Stimulated activated CD8-positive, alpha-beta memory T cell treated with anti-CD3 and anti-CD28 coated beads, Interleukin-7, amount 100 ng/mL, for 1 hour (primary cell): Measurements from ENCODE around the gene RPEL1.
"Not testable (repeated sequence)": the region's sequence is repeated elsewhere in the genome, so short reads cannot be mapped to it uniquely, and the experiment has no call there.

ENCODE experiments used
- DNase-seq, 2 donors: peaks; one replicate each; pipeline ENCODE4 v3.0.0-alpha.2; 2020; ENCODE audit warnings: low read depth in 2 of 2

Gene RPEL1

DNA sequence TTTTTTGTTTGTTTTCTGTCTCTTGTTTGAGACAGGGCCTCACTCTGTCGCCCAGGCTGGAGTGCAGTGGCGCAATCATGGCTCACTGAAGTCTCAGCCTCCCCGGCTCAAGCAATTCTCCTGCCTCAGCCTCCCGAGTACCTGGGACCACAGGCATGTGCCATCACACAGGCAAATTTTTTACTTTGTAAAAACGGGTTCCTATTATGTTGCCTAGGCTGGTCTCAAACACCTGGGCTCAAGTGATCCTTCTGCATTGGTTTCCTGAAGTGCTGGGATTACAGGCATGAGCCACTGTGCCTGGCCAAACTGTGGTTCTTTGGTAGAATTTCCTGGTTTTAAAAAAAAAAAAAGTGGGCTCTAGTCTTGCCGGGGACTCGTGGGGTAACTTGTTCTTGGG, at the start of gene RPEL1:
Gene RPEL1 (plus strand): TSS at position 301 of the 400 bp plus-strand sequence. CDS start 110 bp downstream, outside the sequence.
- not testable (repeated sequence) for DNase-seq

DNA sequence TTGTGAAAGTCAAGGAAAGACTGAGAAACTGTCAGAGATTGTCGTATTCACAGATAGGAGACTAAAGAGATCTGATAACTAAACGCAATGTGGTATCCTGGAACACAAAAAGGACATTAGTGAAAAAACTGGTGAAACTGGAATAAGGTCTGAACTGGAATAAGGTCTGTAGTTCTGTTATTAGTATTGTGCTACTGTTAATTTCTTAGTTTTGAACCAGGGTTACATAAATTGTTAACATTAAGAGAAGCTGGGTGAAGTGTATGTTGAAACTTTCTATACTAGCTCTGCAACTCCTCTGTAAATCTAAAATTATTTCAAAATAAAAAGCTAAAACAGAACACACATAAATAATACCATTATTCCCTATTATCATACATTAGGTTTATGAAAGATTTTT, 49.2 kb upstream of the RPEL1 start:
- no peak for DNase-seq

DNA sequence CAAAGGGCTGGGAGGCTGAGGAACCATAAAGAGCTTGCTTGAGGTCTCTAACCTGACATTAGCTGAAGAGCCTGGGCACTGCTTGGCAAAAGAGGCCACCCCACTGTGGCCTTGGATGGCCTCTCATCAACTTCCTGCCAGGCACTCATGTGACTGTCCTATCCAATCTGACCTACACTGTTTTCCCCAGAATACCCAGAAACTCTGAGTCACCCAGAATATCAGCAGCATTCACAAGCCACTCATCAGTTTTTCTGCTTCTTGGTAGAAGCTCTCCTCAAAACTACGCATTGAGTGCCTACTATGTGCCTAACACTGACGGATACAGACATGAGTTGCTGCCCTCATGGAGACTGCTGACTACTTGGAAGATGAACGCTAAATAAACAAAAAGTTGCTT, 48.5 kb upstream of the RPEL1 start:
- no peak for DNase-seq

DNA sequence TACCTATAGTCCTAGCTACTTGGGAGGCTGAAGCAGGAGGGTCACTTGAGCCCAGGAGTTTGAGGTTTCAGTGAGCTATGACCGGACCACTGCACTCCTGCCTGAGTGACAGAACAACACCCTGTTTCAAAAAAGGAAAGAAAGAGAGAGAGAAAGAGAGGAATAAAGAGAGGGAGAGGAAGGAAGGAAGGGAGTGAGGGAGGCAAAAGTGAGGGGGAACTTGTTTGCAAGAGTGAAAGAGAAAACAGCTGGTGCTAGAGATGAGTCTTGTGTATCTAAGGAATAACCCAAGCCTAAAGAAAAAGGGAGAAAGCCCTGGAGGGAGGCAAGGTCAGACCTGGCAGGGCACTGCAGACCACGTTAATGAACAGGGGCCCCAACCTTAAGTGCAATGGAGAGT, 47.8 kb upstream of the RPEL1 start:
- DNase-seq: no peak

DNA sequence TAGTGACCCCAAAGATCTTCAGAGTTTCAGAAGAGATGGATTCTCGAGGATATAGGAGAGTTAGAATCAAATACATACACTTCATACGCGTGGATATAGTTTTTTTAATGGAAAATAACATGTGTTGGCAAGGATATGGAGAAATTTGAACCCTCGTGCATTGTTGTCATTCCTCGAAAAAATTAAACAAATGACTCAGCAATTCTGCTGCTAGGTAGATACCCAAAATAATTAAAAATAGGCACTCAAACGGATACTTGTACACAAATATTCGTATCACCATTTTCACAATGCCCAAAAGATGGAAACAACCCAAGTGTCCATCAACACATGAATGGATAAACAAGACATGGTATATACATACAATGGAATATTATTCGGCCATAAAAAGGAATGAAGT, 47.0 kb upstream of the RPEL1 start:
- no peak for DNase-seq

DNA sequence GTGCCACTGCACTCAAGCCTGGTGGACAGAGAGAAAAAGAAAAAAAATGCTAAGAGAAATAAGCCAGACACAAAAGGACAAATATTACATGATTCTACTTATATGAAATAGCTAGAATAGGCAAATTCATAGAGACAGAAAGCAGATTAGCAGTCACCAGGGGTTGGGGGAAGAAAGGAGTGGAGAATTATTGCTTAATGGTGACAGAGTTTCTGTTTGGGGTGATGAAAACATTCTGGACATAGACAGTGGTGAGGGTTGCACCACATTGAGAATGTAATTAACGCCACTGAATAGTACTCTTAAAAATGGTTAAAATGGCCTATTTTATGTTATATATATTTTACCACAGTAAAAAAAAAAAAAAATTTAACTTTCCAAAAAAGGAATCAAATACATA, 46.2 kb upstream of the RPEL1 start:
- no peak for DNase-seq

DNA sequence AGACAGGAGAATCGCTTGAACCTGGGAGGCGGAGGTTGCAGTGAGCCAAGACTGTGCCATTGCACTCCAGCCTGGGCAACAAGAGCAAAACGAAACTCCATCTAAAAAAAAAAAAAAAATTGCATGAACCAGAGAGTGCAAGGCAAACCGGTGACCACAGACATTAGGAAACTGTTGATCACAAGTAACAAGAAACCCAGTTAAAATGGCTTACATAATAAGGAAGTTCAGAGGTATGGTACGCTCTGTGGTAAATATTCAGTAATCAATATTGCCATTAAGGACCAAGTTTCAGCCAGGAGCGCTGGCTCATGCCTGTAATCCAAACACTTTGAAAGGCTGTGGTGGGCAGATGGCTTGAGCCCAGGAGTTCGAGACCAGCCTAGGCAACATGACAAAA, 43.4 kb upstream of the RPEL1 start:
- DNase-seq: no peak

DNA sequence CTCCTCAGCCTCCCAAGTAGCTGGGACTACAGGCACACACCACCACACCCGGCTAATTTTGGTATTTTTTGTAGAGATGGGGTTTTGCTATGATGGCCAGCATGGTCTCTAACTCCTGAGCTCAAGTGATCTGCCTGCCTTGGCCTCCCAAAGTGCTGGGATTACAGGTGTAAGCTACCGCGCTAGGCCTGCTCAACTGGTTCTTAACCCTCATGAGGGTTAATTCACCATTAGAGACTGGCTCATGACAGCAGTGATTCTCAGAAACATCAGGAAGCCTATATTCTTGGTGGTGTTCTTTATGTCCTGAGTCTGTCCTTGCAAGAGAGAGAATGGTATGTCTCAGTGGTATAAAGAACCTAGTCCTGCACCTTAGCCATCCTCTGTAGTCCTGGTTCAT, 42.2 kb upstream of the RPEL1 start:
- no peak for DNase-seq

DNA sequence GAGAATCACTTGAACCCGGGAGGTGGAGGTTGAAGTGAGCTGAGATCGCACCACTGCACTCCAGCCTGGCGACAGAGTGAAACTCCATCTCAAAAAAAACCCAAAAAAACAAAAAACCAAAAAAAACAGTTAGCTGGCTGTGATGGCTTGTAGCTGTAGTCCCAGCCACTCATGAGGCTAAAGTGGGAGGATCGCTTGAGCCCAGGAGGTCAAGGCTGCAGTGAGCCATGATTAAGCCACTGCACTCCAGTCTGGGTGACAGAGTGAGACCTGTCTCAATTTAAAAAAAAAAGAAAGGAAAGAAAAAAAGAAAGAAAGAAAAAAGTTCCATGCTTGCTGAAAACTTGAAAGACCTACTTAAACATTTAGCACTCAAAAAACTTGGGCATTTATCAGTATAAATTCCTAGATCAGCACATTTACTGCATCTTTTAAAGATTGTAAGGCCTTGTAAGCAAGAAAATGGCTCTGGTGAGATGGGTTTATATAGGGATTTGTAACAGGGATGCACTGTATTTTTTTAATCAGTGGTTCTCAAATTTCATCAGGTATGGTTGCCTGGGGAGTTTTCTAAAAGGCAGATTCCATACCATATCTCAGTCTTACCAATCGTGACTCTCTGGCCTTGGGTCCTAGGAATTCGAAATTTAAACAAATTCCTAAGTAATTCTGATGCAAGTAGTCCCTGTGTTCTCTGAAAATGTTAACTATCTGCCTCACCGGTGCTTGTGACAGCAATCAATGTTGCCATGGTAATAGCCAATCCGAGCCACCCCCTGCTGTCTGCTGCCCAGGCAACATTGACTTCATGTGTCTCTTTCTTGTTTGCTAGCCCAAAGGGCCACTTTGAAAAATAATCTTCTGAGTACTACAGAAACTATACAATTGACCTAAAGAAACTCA, 41.1 kb upstream of the RPEL1 start:
- DNase-seq: no peak

DNA sequence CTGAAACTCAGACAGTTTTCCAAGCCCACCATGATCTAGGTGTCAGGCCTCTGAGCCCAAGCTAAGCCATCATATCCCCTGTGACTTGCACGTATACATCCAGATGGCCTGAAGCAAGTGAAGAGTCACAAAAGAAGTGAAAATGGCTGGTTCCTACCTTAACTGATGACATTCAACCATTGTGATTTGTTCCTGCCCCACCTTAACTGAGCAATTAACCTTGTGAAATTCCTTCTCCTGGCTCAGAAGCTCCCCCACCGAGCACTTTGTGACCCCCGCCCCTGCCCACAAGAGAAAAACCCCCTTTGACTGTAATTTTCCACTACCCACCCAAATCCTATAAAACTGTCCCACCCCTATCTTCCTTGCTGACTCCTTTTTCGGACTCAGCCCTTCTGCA, 40.3 kb upstream of the RPEL1 start:
- DNase-seq: not testable (repeated sequence)

DNA sequence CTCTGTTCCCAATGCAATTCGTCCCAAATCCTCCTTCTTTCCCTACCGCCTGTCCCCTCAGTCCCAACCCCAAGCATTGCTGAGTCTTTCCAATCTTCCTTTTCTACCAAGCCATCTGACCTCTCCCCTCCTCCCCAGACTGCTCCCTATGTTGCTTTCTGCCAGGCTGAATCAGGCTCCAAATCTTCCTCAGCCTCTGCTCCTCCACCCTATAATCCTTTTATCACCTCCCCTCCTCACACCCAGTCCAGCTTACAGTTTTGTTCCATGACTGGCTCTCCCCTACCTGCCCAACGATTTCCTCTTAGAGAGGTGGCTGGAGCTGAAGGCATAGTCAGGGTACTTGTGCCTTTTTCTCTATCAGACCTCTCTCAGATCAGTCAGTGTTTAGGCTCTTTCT, 39.0 kb upstream of the RPEL1 start:
- not testable (repeated sequence) for DNase-seq

DNA sequence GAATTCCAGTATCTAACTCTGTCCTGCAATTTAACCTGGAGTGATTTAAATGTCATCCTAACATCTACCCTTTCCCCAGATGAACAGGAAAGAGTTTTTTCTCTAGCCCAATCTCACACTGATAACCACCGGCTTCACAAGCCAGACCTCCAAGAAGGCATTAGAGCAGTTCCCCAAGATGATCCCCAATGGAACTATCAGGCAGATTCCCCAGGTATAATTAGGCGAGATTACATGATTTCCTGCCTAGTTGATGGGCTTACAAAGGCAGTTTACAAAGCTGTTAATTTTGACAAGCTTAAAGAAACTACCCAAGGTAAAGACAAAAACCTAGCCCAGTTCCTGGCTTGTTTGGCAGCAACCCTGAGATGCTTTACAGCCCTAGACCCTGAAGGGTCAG, 38.5 kb upstream of the RPEL1 start:
- DNase-seq: no peak

DNA sequence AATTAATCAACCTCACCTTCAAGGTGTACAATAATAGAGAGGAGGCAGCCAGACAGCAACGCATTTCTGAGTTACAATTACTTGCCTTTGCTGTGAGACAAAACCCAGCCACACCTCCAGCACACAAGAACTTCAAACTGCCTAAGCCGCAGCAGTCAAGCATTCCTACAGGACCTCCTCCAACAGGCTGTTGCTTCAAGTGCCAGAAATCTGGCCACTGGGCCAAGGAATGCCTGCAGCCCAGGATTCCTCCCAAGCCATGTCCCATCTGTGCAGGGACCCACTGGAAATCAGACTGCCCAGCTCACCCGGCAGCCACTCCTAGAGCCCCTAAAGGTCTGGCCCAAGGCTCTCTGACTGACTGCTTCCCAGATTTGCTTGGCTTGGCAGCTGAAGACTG, 38.0 kb upstream of the RPEL1 start:
- not testable (repeated sequence) for DNase-seq

DNA sequence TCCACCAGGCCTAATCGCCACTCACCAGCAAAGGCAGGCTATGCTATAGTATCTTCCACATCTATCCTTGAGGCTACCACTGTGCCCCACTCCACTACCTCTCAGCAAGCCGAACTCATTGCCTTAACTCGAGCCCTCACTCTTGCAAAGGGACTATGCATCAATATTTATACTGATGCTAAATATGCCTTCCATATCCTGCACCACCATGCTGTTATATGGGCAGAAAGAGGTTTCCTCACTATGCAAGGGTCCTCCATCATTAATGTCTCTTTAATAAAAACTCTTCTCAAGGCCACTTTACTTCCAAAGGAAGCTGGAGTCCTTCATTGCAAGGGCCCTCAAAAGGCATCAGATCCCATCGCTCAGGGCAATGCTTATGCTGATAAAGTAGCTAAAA, 35.4 kb upstream of the RPEL1 start:
- DNase-seq: not testable (repeated sequence)

DNA sequence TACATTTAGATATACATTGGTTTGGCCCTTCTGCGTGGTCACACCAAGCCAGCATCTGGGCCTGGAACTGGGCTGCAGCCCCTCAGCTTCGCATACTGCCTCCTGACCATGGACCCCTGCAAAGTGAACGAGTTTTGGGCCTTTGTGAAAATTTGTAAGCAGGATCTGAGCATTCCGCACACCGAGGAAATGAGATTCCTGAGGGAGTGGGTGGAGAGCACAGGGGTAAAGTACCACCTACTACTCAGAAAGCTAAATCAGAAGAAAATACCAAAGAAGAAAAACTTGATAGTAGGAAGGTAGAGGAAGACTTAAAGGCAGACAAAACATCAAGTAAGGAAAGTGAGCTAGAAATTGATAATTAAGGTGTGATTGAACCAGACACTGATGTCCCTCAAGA, 30.1 kb upstream of the RPEL1 start:
- no peak for DNase-seq

DNA sequence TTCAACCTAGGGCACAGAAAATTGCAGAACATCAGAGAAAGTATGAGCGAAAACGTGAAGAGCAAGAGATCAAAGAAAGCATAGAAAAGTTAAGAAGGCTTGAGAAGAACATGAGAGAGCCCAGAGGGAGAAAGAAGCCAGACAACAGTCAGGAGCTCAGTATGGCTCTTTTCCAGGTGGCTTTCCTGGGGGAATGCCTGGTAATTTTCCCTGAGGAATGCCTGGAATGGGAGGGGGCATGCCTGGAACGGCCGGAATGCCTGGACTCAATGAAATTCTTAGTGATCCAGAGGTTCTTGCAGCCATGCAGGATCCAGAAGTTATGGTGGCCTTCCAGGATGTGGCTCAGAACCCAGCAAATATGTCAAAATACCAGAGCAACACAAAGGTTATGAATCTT, 29.3 kb upstream of the RPEL1 start:
- not testable (repeated sequence) for DNase-seq

DNA sequence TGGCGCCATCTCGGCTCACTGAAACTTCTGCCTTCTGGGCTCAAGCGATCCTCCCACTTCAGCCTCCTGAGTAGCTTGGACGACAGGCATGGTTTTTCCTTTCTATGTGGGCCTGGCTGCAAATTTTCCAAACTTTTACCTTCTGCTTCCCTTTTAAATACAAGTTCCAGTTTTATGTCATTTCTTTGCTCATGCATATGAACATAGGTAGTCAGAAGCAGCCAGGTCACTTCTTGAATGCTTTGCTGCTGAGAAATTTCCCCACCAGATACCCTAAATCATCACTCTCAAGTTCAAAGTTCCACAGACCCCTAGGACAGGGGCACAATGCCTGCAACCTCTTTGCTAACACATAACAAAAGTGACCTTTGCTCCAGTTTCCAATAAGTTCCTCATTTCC, 21.6 kb upstream of the RPEL1 start:
- DNase-seq: no peak

DNA sequence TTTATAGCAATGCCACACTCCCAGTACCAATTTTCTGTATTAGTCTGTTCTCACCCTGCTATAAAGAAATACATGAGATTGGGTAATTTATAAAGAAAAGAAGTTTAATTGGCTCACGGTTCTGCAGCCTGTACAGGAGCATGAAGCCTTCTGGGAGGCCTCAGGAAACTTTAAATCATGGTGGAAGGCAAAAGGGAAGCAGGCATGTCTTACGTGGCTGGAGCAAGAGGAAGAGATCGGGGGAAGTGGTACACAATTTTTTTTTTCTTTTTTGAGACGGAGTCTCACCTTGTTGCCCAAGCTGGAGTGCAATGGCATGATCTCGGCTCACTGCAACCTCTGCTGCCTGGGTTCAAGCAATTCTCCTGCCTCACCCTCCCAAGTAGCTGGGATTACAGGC, 21.0 kb upstream of the RPEL1 start:
- not testable (repeated sequence) for DNase-seq

DNA sequence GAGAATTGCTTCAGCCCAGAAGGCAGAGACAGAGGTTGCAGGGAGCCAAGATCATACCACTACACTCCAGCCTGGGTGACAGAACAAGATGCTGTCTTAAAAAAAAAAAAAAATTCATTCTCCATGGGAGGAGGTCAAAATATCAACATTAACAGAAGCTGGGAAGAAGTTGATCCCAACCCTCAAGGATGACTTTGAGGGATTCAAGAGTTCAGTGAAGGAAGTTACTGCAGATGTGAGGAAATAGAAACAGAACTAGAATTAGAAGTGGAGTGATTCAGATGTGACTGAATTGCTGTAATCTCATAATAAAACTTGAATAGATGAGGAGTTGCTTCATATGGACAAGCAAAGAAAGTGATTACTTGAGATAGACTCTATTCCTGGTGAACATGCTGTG, 19.7 kb upstream of the RPEL1 start:
- DNase-seq: no peak

DNA sequence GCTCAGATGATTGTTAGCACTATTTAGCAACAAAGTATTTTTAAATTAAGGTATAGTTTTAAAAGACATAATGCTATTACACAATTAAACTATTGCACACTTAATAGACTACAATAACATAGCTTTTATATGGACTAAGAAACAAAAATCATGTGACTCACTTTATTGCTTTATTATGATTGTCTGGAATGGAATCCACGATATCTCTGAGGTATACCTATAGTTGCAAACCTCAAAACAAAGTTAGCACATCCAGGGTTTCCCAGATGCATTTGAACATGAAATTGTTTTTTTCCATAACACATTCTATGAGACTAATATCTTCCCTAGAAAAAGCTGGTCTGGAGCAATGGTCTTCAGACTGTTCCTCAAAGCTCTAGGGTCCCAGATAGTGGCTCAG, 18.3 kb upstream of the RPEL1 start:
- no peak for DNase-seq

DNA sequence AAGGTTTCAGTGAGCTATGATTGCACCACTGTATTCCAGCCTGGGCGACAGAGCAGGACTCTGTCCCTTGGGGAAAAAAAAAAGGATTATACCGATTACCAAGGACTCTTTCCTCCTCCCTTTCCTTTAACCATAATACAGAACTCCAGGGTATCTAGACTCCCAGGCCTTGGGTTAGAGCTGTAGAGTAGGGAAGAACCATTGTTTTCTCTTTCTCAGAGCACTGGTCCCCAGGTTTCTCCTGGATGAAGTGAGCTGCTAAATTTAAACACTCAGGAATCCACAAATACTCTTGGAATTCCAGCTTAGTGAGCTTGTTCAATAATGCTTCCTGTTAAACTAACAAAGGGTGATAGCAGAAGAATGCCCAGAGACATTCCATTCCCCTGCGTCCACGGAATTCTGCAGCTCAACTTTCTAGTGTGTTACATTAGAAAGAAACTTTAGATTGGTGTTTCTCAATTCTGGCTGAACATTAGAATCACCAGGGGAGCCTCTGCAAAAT, 14.6 kb upstream of the RPEL1 start:
- DNase-seq: no peak

DNA sequence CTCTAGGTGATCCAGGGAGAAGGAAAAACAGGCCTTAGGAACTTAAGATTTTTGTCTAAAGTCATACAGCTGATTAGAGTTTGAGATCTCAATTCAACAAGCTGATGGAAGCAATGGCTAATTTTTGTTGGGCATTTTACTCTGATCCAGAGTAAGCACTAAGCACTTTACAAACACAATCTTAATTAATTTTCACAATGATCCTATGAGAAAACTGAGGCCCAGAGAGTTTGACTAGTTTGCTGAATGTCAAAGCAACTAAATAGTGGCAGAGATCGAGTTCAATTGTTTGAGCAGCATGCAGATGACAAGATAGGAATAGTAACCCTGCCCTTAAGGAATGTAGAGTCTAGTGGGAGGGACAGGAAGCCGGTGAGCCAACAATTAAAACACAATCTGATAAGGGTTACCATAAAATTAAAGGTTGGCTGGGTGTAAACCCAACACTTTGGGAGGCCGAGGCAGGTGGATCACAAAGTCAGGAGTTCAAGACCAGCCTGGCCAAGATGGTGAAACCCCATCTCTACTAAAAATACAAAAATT, 13.5 kb upstream of the RPEL1 start:
- no peak for DNase-seq

DNA sequence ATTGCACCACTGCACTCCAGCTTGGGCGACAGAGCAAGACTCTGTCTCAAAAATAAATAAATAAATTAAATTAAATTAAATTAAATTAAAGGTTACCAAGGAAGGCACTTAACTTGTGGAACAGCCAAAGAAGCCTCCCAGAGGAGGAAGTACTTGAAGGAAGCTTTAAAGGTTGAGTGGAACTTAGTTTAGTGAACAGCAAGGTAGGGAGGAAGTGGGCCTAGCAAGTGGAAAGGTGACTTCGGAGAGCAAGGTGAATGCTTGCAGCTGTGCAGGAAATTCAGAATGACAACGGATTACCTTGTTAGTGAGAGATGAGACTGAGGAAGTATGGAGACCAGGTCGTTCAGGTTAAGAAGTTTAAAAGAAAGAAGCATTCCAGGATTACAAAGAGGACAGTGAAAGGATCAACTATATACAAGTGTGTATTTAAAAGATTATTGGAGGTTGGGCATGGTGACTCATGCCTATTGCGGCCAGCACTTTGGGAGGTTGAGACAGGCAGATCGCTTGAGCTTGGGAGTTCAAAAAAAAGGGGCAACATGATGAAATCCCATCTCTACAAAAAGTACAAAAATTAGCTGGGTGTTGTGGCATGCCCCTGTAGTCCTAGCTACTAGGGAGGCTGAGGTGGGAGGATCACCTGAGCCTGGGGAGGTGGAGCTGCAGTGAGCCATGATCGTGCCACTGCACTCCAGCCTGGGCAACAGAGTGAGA, 12.8 kb upstream of the RPEL1 start:
- no peak for DNase-seq
